Placental epithelial cell (primary cell): ENCODE results near the gene HS3ST4. TPM values are rescaled to one million over a fixed set of nuclear protein-coding genes. Genes with fewer than 3 reads are reported as not detected.

Experiments used
- small RNA-seq: library from RNA; depleted of rRNA; stranded (forward); fragments of <200 nt; gene quantifications from one replicate; pipeline ENCODE3, GENCODE V24; 2012
- total RNA-seq: library from RNA; depleted of rRNA; stranded (reverse); fragments of >200 nt; gene quantifications from 2 replicates; pipeline ENCODE4 v1.2.3, GENCODE V29; 2012

Gene HS3ST4
- total RNA-seq = not detected in 2 replicates

GRCh38 chr16:25691519-25692091 is at the start of gene HS3ST4:
TSS of gene HS3ST4 (plus strand) at chr16:25691959.

Small RNAs within 50 kb of the gene (small RNA-seq; reads per million reads assigned to genes)
- gene HMGN2P3 = not detected
- not detected for gene MIR548W
- not detected for gene RNA5SP405
